OCI-LY3 (cell line): ENCODE results near the gene GDF9.

Experiments
- CTCF ChIP-seq: fragments of 200-600, 300-600 bp; sonication (generic); IDR thresholded peaks from 2 replicates; pipeline ENCODE4 v1.5.1; 2014; ENCODE audit warnings: antibody characterized with exemption, low read length, low read depth
- EZH2phosphoT487 ChIP-seq: fragments of 200-600 bp; shearing (Covaris generic); IDR thresholded peaks from 2 replicates; pipeline ENCODE4 v1.6.1; 2018; ENCODE audit warnings: antibody characterized with exemption, mixed run types, low read depth

- no peak for TF ChIP-seq CTCF
- TF ChIP-seq EZH2phosphoT487 = no peak
Observed at GRCh38 chr5:132867046-132867451, 780 bp upstream of the GDF9 start.
